GM23338 (cell line): ENCODE results near the gene PDGFRB.

Experiments
- CREB1 ChIP-seq: fragments of 250-450 bp; sonication (Bioruptor Pico); IDR thresholded peaks from 2 replicates; pipeline ENCODE4 v1.5.0; 2020; ENCODE audit warnings: low read depth, mild to moderate bottlenecking, moderate library complexity
- EZH2 ChIP-seq: fragments of 200-600 bp; sonication (generic); IDR thresholded peaks from one replicate; pipeline ENCODE4 v1.8.0; 2017; ENCODE audit warnings: antibody characterized with exemption, mild to moderate bottlenecking, low read depth; ENCODE audit not compliant: unreplicated experiment
- EZH2phosphoT487 ChIP-seq: fragments of 200-600 bp; sonication (generic); IDR thresholded peaks from one replicate; pipeline ENCODE4 v1.8.1; 2018; ENCODE audit warnings: antibody characterized with exemption; ENCODE audit not compliant: unreplicated experiment
- JUNB ChIP-seq: IDR thresholded peaks from one replicate; pipeline ENCODE4 v1.6.1; 2016; ENCODE audit warnings: antibody characterized with exemption; ENCODE audit not compliant: unreplicated experiment
- POLR2AphosphoS5 ChIP-seq: IDR thresholded peaks from 2 replicates; pipeline ENCODE4 v1.6.1; 2016; ENCODE audit warnings: antibody characterized with exemption, low read depth
- REST ChIP-seq: IDR thresholded peaks from one replicate; pipeline ENCODE4 v1.6.1; 2018; ENCODE audit warnings: antibody characterized with exemption; ENCODE audit not compliant: unreplicated experiment
- ZNF114 ChIP-seq: fragments of 250-450 bp; sonication (Bioruptor Pico); IDR thresholded peaks from 2 replicates; pipeline ENCODE4 v1.5.0; 2020; ENCODE audit warnings: mild to moderate bottlenecking, moderate library complexity
- TF ChIP-seq, protein P1 (sequence below), 2 experiments: fragments of 200-600 bp in 1 of 2; sonication (generic) in 1 of 2; conservative IDR thresholded peaks; 2 replicates each; pipeline versions ENCODE4 v1.5.1 to v1.6.1; 2016 to 2017; ENCODE audit warnings: antibody characterized with exemption in 2 of 2, low read depth in 2 of 2, mild to moderate bottlenecking in 2 of 2, moderate library complexity in 1 of 2
- TF ChIP-seq, protein P2 (sequence below): IDR thresholded peaks from 2 replicates; pipeline ENCODE4 v1.6.1; 2016; ENCODE audit warnings: antibody characterized with exemption

- TF ChIP-seq, protein P1, sequence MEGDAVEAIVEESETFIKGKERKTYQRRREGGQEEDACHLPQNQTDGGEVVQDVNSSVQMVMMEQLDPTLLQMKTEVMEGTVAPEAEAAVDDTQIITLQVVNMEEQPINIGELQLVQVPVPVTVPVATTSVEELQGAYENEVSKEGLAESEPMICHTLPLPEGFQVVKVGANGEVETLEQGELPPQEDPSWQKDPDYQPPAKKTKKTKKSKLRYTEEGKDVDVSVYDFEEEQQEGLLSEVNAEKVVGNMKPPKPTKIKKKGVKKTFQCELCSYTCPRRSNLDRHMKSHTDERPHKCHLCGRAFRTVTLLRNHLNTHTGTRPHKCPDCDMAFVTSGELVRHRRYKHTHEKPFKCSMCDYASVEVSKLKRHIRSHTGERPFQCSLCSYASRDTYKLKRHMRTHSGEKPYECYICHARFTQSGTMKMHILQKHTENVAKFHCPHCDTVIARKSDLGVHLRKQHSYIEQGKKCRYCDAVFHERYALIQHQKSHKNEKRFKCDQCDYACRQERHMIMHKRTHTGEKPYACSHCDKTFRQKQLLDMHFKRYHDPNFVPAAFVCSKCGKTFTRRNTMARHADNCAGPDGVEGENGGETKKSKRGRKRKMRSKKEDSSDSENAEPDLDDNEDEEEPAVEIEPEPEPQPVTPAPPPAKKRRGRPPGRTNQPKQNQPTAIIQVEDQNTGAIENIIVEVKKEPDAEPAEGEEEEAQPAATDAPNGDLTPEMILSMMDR (conservative IDR thresholded peaks at IDR 0.05; ENCODE audit: low read depth in 2 of 2): no peak
- no peak for TF ChIP-seq EZH2phosphoT487
- TF ChIP-seq JUNB: no peak
- no peak for TF ChIP-seq POLR2AphosphoS5
- TF ChIP-seq REST: no peak
- no peak for TF ChIP-seq EZH2
- TF ChIP-seq, protein P2, sequence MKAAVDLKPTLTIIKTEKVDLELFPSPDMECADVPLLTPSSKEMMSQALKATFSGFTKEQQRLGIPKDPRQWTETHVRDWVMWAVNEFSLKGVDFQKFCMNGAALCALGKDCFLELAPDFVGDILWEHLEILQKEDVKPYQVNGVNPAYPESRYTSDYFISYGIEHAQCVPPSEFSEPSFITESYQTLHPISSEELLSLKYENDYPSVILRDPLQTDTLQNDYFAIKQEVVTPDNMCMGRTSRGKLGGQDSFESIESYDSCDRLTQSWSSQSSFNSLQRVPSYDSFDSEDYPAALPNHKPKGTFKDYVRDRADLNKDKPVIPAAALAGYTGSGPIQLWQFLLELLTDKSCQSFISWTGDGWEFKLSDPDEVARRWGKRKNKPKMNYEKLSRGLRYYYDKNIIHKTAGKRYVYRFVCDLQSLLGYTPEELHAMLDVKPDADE: no peak
- TF ChIP-seq ZNF114: no peak
- TF ChIP-seq CREB1 (CRISPR knock-in tag): no peak
These were observed 84.8 kb downstream of the PDGFRB start for GRCh38 chr5:150070821-150071220.
